Measurements from ENCODE around the gene YY1AP1. TPM values are rescaled to one million over a fixed set of nuclear protein-coding genes. Genes with fewer than 3 reads are reported as not detected.
"Not testable (repeated sequence)": the region's sequence is repeated elsewhere in the genome, so short reads cannot be mapped to it uniquely, and the experiment has no call there.

YY1AP1 gene
- total RNA-seq, 1 experiment from 2014 or later = 46.8 TPM

GRCh38 chr1:155678992-155679391 lies 9.6 kb downstream of the YY1AP1 start:
- DNase-seq; H3K4me3 ChIP-seq (ENCODE audit: insufficient read depth, low read depth, low read length); H3K27me3 ChIP-seq (ENCODE audit: control insufficient read depth, insufficient read depth, low read length): not testable (repeated sequence)
- H3K36me3 ChIP-seq (replicated peaks; ENCODE audit: control insufficient read depth, insufficient read depth, low read length) = peaks cover 10% of the 10 kb centered on the region

GRCh38 chr1:155678027-155678426 lies 10.5 kb downstream of the YY1AP1 start:
- DNase-seq = no peak
- no peaks in the 10 kb centered on the region for H3K27me3 ChIP-seq (ENCODE audit: control insufficient read depth, insufficient read depth, low read length)
- H3K36me3 ChIP-seq (replicated peaks; ENCODE audit: control insufficient read depth, insufficient read depth, low read length) = peaks cover 14% of the 10 kb centered on the region
- no peak overlapping the region for H3K4me3 ChIP-seq (ENCODE audit: insufficient read depth, low read depth, low read length)

GRCh38 chr1:155673003-155673402 lies 15.6 kb downstream of the YY1AP1 start:
- H3K4me3 ChIP-seq (ENCODE audit: insufficient read depth, low read depth, low read length) = no peak overlapping the region
- H3K36me3 ChIP-seq (replicated peaks; ENCODE audit: control insufficient read depth, insufficient read depth, low read length) = peaks cover 23% of the 10 kb centered on the region
- DNase-seq = no peak
- no peaks in the 10 kb centered on the region for H3K27me3 ChIP-seq (ENCODE audit: control insufficient read depth, insufficient read depth, low read length)

GRCh38 chr1:155671750-155672149 lies 16.8 kb downstream of the YY1AP1 start:
- peaks cover 22% of the 10 kb centered on the region for H3K36me3 ChIP-seq (replicated peaks; ENCODE audit: control insufficient read depth, insufficient read depth, low read length)
- no peak for DNase-seq
- H3K4me3 ChIP-seq (ENCODE audit: insufficient read depth, low read depth, low read length) = no peak overlapping the region
- H3K27me3 ChIP-seq (ENCODE audit: control insufficient read depth, insufficient read depth, low read length) = no peaks in the 10 kb centered on the region

- DNase-seq = no peak
- Histone ChIP-seq H3K27me3 (ENCODE audit: control insufficient read depth, insufficient read depth, low read length) (no peaks in the 10 kb centered on the region), H3K4me3 (ENCODE audit: insufficient read depth, low read depth, low read length) (no peak overlapping the region), H3K36me3 (replicated peaks; ENCODE audit: control insufficient read depth, insufficient read depth, low read length) (peaks cover 22% of the 10 kb centered on the region)
Observed at GRCh38 chr1:155669233-155670162, 19.1 kb downstream of the YY1AP1 start.

GRCh38 chr1:155661239-155661638 lies 27.3 kb downstream of the YY1AP1 start:
- peaks cover 19% of the 10 kb centered on the region for H3K36me3 ChIP-seq (replicated peaks; ENCODE audit: control insufficient read depth, insufficient read depth, low read length)
- not testable (repeated sequence) for DNase-seq; H3K4me3 ChIP-seq (ENCODE audit: insufficient read depth, low read depth, low read length); H3K27me3 ChIP-seq (ENCODE audit: control insufficient read depth, insufficient read depth, low read length)

GRCh38 chr1:155657463-155657862 lies 31.1 kb downstream of the YY1AP1 start:
- DNase-seq = no peak
- Histone ChIP-seq H3K27me3 (ENCODE audit: control insufficient read depth, insufficient read depth, low read length) (no peaks in the 10 kb centered on the region), H3K4me3 (ENCODE audit: insufficient read depth, low read depth, low read length) (no peak overlapping the region), H3K36me3 (replicated peaks; ENCODE audit: control insufficient read depth, insufficient read depth, low read length) (peaks cover 12% of the 10 kb centered on the region)

GRCh38 chr1:155652951-155653350 lies 35.6 kb downstream of the YY1AP1 start:
- Histone ChIP-seq H3K27me3 (ENCODE audit: control insufficient read depth, insufficient read depth, low read length) (no peaks in the 10 kb centered on the region), H3K4me3 (ENCODE audit: insufficient read depth, low read depth, low read length) (no peak overlapping the region), H3K36me3 (replicated peaks; ENCODE audit: control insufficient read depth, insufficient read depth, low read length) (no peaks in the 10 kb centered on the region)
- DNase-seq = no peak

GRCh38 chr1:155651861-155652661 lies 36.5 kb downstream of the YY1AP1 start:
- no peaks in the 10 kb centered on the region for H3K36me3 ChIP-seq (replicated peaks; ENCODE audit: control insufficient read depth, insufficient read depth, low read length)
- H3K4me3 ChIP-seq (ENCODE audit: insufficient read depth, low read depth, low read length) = no peak overlapping the region
- no peak for DNase-seq
- H3K27me3 ChIP-seq (ENCODE audit: control insufficient read depth, insufficient read depth, low read length) = no peaks in the 10 kb centered on the region

- Histone ChIP-seq H3K36me3 (replicated peaks; ENCODE audit: control insufficient read depth, insufficient read depth, low read length) (no peaks in the 10 kb centered on the region), H3K4me3 (ENCODE audit: insufficient read depth, low read depth, low read length) (no peak overlapping the region), H3K27me3 (ENCODE audit: control insufficient read depth, insufficient read depth, low read length) (no peaks in the 10 kb centered on the region)
- no peak for DNase-seq
Observed at GRCh38 chr1:155650231-155650757, 38.3 kb downstream of the YY1AP1 start.

- no peaks in the 10 kb centered on the region for H3K27me3 ChIP-seq (ENCODE audit: control insufficient read depth, insufficient read depth, low read length)
- no peaks in the 10 kb centered on the region for H3K36me3 ChIP-seq (replicated peaks; ENCODE audit: control insufficient read depth, insufficient read depth, low read length)
- H3K4me3 ChIP-seq (ENCODE audit: insufficient read depth, low read depth, low read length) = no peak overlapping the region
- no peak for DNase-seq
Observed at GRCh38 chr1:155649676-155650075, 38.9 kb downstream of the YY1AP1 start.

- Histone ChIP-seq H3K4me3 (ENCODE audit: insufficient read depth, low read depth, low read length) (no peak overlapping the region), H3K27me3 (ENCODE audit: control insufficient read depth, insufficient read depth, low read length) (no peaks in the 10 kb centered on the region), H3K36me3 (replicated peaks; ENCODE audit: control insufficient read depth, insufficient read depth, low read length) (no peaks in the 10 kb centered on the region)
- DNase-seq = peak; percentile 55
Observed at GRCh38 chr1:155648207-155649147, 40.1 kb downstream of the YY1AP1 start.

GRCh38 chr1:155646307-155646706 lies 42.3 kb downstream of the YY1AP1 start:
- no peak overlapping the region for H3K4me3 ChIP-seq (ENCODE audit: insufficient read depth, low read depth, low read length)

GRCh38 chr1:155645648-155646047 lies 42.9 kb downstream of the YY1AP1 start:
- Histone ChIP-seq H3K36me3 (replicated peaks; ENCODE audit: control insufficient read depth, insufficient read depth, low read length) (no peaks in the 10 kb centered on the region), H3K4me3 (ENCODE audit: insufficient read depth, low read depth, low read length) (no peak overlapping the region), H3K27me3 (ENCODE audit: control insufficient read depth, insufficient read depth, low read length) (no peaks in the 10 kb centered on the region)
- DNase-seq = no peak

More at GRCh38 chr1:155646307-155646706, 42.3 kb downstream of the YY1AP1 start:
- DNase-seq = no peak
- Histone ChIP-seq H3K36me3 (replicated peaks; ENCODE audit: control insufficient read depth, insufficient read depth, low read length) (no peaks in the 10 kb centered on the region), H3K27me3 (ENCODE audit: control insufficient read depth, insufficient read depth, low read length) (no peaks in the 10 kb centered on the region)

Measured in H7 (cell line).